SIG-M5 treated with dmso at 0.1 percent for 504 hours (cell line): Measurements from ENCODE around the gene UNC13C.
A peak's percentile ranks its signal among the peaks of the same experiment; 100 is the strongest.

Experiments
- DNase-seq: peaks from one replicate; lab custom pipeline; 2025; ENCODE audit not compliant: unreplicated experiment; lab: John Stamatoyannopoulos, UW

UNC13C gene

GRCh38 chr15:54017251-54017650, 39.0 kb downstream of the UNC13C start:
- DNase-seq, result no peak

- no peak for DNase-seq
Observed at GRCh38 chr15:54017959-54018358, 39.7 kb downstream of the UNC13C start.

- DNase-seq, result no peak
Observed at GRCh38 chr15:54026258-54026657, 48.0 kb downstream of the UNC13C start.

GRCh38 chr15:54026891-54027290, 48.6 kb downstream of the UNC13C start:
- no peak for DNase-seq

GRCh38 chr15:54029081-54029480, 50.8 kb downstream of the UNC13C start:
- DNase-seq, result no peak

GRCh38 chr15:54032066-54032465, 53.8 kb downstream of the UNC13C start:
- DNase-seq, result no peak

- no peak for DNase-seq
Observed at GRCh38 chr15:54033356-54033860, 55.2 kb downstream of the UNC13C start.

- DNase-seq, result no peak
Observed at GRCh38 chr15:54033869-54034458, 55.7 kb downstream of the UNC13C start.

GRCh38 chr15:54035616-54036015, 57.4 kb downstream of the UNC13C start:
- DNase-seq, result no peak

- no peak for DNase-seq
Observed at GRCh38 chr15:54045397-54045796, 67.2 kb downstream of the UNC13C start.

- no peak for DNase-seq
Observed at GRCh38 chr15:54046093-54046492, 67.9 kb downstream of the UNC13C start.

GRCh38 chr15:54064365-54064764, 86.1 kb downstream of the UNC13C start:
- DNase-seq, result no peak

- DNase-seq, result no peak
Observed at GRCh38 chr15:54066403-54066802, 88.2 kb downstream of the UNC13C start.

- peak; percentile 10 for DNase-seq
Observed at GRCh38 chr15:54082836-54083492, 104.7 kb downstream of the UNC13C start.

GRCh38 chr15:54083501-54083900, 105.3 kb downstream of the UNC13C start:
- DNase-seq, result no peak

GRCh38 chr15:54083991-54084390, 105.8 kb downstream of the UNC13C start:
- no peak for DNase-seq

- no peak for DNase-seq
Observed at GRCh38 chr15:54088837-54089236, 110.6 kb downstream of the UNC13C start.

GRCh38 chr15:54089776-54090175, 111.5 kb downstream of the UNC13C start:
- no peak for DNase-seq

GRCh38 chr15:54091651-54092050, 113.4 kb downstream of the UNC13C start:
- DNase-seq, result no peak

- no peak for DNase-seq
Observed at GRCh38 chr15:54094661-54095060, 116.4 kb downstream of the UNC13C start.

GRCh38 chr15:54097019-54097418, 118.8 kb downstream of the UNC13C start:
- DNase-seq, result no peak

GRCh38 chr15:54099010-54099409, 120.8 kb downstream of the UNC13C start:
- no peak for DNase-seq
